ENCODE results near the gene BBOF1.

DNA sequence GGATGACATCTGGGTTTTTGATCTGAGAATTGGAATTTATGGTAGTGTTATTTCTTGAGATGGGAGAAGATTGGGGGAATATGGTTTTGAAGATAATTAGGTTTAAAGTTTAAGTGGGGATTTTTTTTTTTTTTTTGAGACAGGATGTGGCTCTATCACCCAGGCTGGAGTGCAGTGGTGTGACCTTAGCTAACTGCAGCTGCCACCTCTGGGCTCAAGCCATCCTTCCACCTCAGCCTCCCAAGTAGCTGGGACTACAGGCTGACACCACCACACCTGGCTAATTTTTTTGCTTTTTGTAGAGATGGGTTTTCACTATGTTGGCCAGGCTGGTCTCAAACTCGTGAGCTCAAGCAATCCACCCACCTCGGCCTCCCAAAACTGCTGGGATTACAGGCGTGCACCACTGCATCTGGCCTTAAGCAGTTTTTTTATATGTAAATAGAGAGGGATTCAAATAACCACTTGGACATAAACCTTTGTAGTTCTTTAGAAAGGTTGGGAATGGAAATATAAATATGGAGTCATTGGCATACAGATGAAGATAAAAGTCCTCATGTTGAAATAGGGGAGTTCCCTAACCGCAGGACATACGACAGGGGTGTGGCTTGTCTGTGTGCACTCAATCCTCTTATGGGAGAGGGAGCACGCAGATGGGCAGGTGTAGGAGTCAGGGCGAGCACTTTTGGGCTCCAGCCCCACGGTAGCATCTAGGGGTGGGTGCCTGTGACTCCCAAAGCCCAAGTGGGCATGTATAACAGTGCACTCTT, 70.3 kb downstream of the BBOF1 start:
- TF ChIP-seq, protein P1, sequence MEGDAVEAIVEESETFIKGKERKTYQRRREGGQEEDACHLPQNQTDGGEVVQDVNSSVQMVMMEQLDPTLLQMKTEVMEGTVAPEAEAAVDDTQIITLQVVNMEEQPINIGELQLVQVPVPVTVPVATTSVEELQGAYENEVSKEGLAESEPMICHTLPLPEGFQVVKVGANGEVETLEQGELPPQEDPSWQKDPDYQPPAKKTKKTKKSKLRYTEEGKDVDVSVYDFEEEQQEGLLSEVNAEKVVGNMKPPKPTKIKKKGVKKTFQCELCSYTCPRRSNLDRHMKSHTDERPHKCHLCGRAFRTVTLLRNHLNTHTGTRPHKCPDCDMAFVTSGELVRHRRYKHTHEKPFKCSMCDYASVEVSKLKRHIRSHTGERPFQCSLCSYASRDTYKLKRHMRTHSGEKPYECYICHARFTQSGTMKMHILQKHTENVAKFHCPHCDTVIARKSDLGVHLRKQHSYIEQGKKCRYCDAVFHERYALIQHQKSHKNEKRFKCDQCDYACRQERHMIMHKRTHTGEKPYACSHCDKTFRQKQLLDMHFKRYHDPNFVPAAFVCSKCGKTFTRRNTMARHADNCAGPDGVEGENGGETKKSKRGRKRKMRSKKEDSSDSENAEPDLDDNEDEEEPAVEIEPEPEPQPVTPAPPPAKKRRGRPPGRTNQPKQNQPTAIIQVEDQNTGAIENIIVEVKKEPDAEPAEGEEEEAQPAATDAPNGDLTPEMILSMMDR (IDR thresholded peaks at IDR 0.05): no peak
- TF ChIP-seq EZH2 (IDR thresholded peaks at IDR 0.05; ENCODE audit: borderline replicate concordance, insufficient read depth, low read depth, low read length, poor library complexity, severe bottlenecking): no peak
